ENCODE measurements around the gene PRSS33. TPM values are rescaled to one million over a fixed set of nuclear protein-coding genes. Genes with fewer than 3 reads are reported as not detected.

Gene PRSS33
- total RNA-seq, 1 experiment from 2014 or later = not detected

GRCh38 chr16:2763173-2763572 lies 24.2 kb downstream of the PRSS33 start:
- DNase-seq (ENCODE audit: low read depth) = no peak

- DNase-seq (ENCODE audit: low read depth) = no peak
Observed at GRCh38 chr16:2762711-2763110, 24.6 kb downstream of the PRSS33 start.

GRCh38 chr16:2761886-2762583 lies 25.3 kb downstream of the PRSS33 start:
- DNase-seq (ENCODE audit: low read depth) = no peak

- DNase-seq (ENCODE audit: low read depth) = no peak
Observed at GRCh38 chr16:2761472-2761871, 25.9 kb downstream of the PRSS33 start.

GRCh38 chr16:2757344-2757743 lies 30.0 kb downstream of the PRSS33 start:
- no peak for DNase-seq (ENCODE audit: low read depth)

GRCh38 chr16:2756288-2757015 lies 30.9 kb downstream of the PRSS33 start:
- no peak for DNase-seq (ENCODE audit: low read depth)

- no peak for DNase-seq (ENCODE audit: low read depth)
Observed at GRCh38 chr16:2755158-2755557, 32.2 kb downstream of the PRSS33 start.

- DNase-seq (ENCODE audit: low read depth) = no peak
Observed at GRCh38 chr16:2753733-2754020, 33.7 kb downstream of the PRSS33 start.

- peak; percentile 70 for DNase-seq (ENCODE audit: low read depth)
Observed at GRCh38 chr16:2752850-2753732, 34.3 kb downstream of the PRSS33 start.

GRCh38 chr16:2752035-2752849 lies 35.1 kb downstream of the PRSS33 start, which contains the start of gene SRRM2:
Gene SRRM2, plus strand, starts transcription at chr16:2752638. Its CDS starts 3,727 bp downstream, at chr16:2756365.
- peak; percentile 92 for DNase-seq (ENCODE audit: low read depth)

- no peak for DNase-seq (ENCODE audit: low read depth)
Observed at GRCh38 chr16:2751577-2752034, 35.8 kb downstream of the PRSS33 start.

- DNase-seq (ENCODE audit: low read depth) = no peak
Observed at GRCh38 chr16:2749936-2750335, 37.4 kb downstream of the PRSS33 start.

- no peak for DNase-seq (ENCODE audit: low read depth)
Observed at GRCh38 chr16:2749476-2749875, 37.9 kb downstream of the PRSS33 start.

GRCh38 chr16:2748757-2749455 lies 38.5 kb downstream of the PRSS33 start:
- DNase-seq (ENCODE audit: low read depth) = no peak

- DNase-seq (ENCODE audit: low read depth) = no peak
Observed at GRCh38 chr16:2745961-2746360, 41.4 kb downstream of the PRSS33 start.

GRCh38 chr16:2745116-2745890 lies 42.1 kb downstream of the PRSS33 start:
- DNase-seq (ENCODE audit: low read depth) = no peak

GRCh38 chr16:2744711-2745110 lies 42.6 kb downstream of the PRSS33 start:
- DNase-seq (ENCODE audit: low read depth) = no peak

- DNase-seq (ENCODE audit: low read depth) = no peak
Observed at GRCh38 chr16:2743007-2743810, 44.2 kb downstream of the PRSS33 start.

- no peak for DNase-seq (ENCODE audit: low read depth)
Observed at GRCh38 chr16:2742323-2743006, 44.9 kb downstream of the PRSS33 start.

Data from RPMI7951 (cell line).